Measurements from ENCODE around the gene GATA3.

Gene GATA3

DNA sequence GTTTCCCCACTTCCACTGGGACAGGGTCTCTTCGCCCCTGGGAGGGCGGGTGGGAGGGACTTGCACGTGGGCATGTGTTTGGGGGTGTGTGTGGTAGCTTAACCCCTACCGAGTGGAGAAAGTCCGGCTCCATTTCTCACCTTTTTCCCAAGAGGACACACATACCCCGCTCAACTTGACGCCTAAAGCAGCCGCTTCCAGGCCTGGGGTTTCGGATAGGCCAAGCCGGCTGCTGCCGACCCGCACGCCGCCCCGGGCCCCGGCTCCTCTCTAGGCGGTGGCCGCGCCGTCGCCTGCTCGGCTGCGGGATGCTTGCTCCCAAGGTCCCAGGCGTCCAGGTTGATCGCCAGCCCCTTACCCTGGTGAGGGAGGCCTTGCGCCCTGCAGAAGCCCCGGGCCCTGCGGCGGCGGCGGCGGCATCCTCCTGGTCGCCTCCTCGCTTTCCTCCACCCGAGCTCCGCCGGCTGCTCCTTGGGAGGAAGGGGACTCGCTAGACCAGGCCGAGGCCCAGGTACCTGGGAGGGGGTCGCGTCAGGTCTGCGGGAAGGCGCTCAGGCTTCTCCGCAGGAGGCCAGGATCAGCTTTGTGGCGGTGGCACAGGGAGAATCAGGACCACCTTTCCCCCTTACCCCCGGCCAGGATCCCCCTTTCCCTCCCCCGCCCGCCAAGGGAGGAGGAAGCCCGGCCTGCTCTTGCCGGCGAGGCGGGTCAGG, 3.2 kb upstream of the GATA3 start:
- DNase-seq (ENCODE audit: low read depth) = no peak

DNA sequence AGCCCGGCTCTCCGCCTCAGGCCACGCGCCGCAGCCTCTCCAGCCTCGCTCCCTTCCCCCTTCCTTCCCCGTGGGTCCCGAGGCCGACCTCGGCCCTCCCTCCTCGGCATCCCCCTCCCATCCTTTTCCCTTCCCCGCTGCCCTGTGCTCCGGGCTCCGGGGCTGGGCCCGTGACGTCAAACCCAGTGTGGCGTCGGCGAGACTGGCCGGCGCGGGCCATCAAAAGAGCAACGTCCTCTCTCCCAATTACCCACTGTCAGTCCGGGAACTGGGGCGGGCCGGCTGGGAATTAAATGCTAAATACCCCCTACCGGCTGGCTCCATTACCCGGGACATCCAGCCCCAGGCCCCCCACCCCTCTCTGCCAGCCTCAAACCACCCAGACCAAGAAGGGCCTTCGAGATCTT, 2.6 kb upstream of the GATA3 start:
- no peak for DNase-seq (ENCODE audit: low read depth)

DNA sequence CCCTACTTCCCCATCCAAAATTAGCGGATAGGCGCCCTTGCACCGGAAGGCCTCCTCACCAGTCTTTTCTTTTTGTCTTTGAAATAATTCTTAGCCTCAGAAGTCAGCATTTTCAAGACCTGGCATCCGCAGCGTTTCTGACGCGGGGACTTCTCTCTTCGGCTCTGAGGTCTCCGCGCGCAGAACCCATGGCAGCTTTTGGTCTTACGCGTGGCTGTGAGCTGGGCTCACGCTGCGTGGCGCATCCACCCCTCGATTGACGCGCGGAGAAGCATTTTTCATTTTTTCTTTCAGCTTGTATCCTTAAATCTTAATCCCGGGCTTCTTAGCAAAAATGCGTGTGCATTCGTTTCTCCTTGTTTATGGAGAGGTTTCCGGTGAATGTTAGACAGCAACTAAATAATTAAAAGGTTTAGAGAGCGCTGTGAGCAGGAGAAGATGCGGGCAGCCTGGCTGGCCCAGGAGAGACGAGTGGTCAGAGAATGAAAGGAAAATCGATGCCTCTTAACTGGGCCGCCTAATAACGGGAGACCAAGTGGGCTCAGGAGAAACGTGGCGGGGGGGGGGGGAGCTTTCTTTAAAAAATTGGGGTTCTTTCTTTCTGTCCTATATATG, 2.0 kb upstream of the GATA3 start:
- no peak for DNase-seq (ENCODE audit: low read depth)

DNA sequence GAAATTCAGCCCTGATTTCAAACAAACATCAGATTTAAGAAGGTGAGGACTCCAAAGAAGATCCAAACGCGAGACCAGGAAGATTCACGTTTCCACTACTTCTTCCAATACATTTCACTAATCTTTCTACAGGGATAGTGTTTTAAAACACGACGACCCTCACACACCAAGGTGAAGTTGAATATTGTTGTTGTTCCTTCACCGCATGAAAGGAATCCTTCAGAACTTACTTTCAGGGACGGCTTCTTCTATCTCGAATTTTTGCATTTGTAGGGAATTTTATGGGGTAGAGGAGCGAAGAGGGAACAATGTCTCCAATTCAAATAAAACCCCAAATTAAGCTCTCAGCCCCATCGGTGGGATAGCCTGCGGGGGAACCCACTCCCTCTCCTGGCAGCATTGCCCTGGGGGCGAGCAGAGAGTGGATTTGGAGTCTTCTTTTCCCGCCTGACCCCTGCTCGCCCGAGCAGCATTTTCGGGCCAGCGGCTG, 1.5 kb upstream of the GATA3 start:
- no peak for DNase-seq (ENCODE audit: low read depth)

DNA sequence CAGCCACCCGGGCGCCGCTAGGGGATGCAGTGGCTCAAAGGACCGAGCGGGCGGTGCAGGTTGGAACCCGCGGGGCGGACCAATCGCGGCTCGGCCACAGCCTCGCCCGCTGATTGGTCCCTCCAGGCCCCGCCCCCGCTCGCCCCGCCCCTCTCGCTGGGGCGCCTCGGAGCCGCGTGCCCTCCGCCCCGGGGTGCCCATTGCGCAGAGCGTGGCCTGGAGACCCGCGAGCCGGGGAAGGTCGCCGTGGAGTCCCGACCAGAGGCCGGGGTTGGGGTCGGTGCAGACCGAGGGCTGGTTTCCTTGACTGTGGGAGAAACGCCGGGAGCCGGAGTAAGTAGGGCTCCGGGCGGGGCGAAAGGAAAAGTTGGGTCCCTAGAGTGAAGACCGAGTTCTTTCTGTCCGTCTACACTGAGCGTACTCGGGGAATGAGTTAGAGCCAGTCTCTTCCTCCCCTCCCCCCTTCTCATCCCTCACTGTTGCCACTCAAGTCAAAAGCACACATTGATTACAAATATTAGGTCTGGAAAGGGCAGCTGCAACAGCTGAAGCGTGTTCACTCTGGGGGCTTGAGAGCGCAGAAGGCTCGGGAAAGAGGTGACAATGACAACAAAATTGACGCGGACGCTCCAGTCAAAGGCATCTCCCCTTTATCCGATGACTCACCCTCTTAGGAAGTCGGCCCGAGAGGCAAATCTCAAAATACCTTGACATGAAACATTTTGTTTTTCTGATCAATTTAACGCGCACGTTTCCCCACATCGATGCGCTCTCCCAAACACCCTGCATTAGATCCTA, 843 bp upstream of the GATA3 start:
- peak; percentile 92 for DNase-seq (ENCODE audit: low read depth)

DNA sequence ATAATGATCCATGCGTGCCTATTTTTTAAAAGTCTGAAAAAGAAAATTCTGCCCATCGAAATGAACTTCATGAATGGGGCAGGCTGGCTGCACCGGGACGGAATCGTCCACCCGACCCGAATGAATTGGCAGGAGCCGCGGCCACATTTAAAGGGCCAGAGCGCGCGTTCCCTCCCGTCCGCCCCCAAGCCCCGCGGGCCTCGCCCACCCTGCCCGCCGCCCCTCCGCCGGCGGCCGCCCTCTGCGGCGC, 319 bp upstream of the GATA3 start:
- no peak for DNase-seq (ENCODE audit: low read depth)

DNA sequence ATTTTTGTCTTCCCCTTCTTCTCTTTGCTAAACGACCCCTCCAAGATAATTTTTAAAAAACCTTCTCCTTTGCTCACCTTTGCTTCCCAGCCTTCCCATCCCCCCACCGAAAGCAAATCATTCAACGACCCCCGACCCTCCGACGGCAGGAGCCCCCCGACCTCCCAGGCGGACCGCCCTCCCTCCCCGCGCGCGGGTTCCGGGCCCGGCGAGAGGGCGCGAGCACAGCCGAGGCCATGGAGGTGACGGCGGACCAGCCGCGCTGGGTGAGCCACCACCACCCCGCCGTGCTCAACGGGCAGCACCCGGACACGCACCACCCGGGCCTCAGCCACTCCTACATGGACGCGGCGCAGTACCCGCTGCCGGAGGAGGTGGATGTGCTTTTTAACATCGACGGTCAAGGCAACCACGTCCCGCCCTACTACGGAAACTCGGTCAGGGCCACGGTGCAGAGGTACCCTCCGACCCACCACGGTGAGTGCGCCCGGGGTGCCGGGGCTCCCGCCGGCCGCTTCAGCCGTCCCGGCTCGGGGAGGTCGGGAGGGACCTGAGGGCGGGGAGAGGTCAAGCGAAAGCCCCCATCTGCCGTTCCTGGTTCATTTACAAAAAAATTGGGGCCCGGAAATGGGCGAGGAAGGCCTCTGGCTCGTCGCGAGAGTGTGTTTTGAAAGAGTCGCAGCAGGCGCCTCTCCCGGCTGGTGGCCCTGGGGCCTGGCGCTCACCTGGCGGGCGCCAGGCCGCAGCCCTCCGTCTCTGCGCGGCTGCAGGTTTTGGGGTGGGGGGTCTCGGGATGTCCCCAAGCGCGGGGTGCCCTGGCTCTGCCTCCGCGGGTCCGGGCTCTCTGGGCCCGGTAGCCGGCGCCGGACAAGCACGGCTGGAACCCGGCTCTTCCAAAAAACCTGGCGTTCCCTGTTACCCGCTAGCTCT, 1.2 kb downstream of the GATA3 start:
- no peak for DNase-seq (ENCODE audit: low read depth)

DNA sequence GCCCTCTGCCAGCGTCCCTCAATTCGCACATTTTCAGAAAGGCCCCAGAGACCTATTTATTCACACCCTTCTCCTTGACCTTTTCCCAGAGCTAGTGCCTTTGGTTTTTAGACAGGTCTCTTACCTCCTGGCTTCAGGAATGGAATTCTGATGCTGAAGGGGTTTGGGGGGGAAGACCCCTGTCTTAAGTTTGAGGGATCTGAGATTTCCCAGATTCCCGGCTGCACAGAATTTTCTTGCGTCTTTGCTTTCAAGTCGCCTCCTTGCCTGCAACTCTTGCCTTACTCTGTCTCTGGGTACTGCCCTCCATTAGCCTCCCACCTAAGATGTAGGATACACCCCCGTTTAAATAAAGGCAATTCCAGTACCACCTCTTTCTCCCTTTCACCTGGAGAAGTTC, 1.9 kb downstream of the GATA3 start:
- no peak for DNase-seq (ENCODE audit: low read depth)

DNA sequence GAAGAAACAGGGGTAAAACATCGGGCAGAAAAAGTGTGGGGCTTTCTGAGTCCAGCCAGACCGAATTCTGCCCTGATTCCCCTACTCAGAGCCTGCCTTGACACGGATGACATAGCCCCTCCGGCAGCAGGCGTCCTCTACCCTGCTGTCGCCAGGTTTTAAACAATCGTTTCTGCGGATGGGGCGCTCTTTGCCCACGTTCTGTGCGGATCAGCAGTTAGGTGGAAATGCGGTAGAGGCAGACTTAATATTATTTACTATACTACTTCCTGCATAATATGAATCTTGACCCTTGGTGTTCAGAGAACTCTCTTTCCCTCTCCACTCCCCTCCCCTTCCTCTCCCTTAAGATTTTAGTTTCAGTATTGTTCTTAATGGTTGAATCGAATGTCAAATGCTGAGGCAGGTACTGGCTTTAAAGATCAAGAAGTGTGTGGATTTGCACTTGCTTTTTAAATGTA, 2.4 kb downstream of the GATA3 start:
- no peak for DNase-seq (ENCODE audit: low read depth)

DNA sequence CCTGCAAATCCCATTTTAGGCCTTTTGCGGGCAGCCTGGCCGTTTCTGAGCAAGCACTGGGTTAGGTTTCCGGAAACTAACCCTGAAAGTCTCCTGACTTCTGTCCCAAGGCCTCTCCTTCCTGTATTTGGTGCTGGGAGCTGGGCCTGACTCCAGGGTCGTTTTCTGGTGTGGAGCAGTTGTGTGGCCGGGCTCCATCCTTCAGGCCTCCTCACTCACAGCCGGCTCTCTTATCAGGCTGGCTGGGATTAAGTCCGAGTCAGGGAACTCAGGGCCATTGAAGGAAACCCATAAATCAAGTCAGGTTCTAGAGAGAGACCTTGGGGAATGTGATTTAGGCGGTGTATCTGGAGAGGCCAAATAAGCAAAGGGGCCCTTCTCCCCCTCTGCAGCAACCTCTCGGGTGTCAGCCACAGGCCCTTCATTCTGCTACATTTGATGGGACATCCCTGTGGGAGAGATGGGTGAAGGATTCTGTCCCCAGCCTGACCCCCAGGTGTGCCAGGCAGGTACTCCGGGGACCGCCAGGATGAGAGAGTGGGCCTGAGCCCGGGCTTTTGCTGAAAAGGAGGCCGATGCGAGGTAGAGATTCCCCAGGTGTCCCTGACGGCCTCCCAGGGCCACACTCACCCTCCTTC, 3.3 kb downstream of the GATA3 start:
- DNase-seq (ENCODE audit: low read depth) = no peak

DNA sequence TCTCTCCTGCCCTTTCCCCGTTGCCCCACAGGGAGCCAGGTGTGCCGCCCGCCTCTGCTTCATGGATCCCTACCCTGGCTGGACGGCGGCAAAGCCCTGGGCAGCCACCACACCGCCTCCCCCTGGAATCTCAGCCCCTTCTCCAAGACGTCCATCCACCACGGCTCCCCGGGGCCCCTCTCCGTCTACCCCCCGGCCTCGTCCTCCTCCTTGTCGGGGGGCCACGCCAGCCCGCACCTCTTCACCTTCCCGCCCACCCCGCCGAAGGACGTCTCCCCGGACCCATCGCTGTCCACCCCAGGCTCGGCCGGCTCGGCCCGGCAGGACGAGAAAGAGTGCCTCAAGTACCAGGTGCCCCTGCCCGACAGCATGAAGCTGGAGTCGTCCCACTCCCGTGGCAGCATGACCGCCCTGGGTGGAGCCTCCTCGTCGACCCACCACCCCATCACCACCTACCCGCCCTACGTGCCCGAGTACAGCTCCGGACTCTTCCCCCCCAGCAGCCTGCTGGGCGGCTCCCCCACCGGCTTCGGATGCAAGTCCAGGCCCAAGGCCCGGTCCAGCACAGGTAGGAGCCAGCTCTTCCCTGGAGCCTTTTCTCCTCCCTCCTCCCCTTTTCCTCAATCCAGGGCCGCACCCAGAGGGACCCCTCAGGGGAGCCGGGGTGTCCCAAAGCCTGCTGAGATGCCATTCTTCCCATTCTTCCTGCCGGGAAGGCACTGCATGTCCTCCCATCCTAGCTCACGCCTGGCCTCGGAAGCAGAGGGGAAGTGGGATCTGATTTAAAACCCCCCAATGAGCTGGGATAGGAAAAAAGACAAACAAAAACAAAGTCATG, 4.0 kb downstream of the GATA3 start:
- DNase-seq (ENCODE audit: low read depth) = no peak

DNA sequence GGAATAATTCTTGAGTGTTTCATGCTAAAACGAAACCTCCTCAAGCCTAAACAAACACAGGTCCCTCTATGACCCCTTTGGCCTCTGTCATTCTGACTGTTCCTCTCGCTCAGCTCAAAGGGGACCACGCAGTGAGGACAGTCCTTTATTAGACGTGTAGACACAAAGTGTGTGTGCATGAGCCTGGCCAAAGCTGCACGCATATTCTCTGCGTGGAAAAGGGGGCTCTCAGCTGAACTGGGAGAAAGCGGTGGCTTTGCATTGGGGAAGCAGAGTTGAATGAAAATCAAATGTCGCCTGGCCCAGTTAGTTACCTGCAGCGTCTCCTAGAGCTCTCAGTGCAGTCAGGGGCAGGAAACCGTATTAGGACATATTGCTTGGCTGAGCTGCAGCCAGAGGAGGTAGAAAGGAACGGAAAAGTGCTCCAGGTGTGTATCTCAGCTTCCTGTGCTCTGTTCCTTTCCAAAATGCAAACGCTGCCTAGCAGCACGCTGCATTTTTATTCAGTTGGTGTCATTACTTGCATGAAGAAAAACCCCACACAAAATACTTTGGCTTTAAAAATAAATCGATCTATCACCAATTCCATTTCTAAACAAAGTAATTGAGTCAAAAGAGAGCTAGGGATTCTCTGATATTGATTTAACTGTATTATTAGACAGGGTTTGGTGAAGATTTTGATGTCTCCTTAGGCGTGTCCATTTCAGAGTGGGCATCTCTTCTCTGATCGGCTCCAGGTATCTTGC, 4.9 kb downstream of the GATA3 start:
- no peak for DNase-seq (ENCODE audit: low read depth)

DNA sequence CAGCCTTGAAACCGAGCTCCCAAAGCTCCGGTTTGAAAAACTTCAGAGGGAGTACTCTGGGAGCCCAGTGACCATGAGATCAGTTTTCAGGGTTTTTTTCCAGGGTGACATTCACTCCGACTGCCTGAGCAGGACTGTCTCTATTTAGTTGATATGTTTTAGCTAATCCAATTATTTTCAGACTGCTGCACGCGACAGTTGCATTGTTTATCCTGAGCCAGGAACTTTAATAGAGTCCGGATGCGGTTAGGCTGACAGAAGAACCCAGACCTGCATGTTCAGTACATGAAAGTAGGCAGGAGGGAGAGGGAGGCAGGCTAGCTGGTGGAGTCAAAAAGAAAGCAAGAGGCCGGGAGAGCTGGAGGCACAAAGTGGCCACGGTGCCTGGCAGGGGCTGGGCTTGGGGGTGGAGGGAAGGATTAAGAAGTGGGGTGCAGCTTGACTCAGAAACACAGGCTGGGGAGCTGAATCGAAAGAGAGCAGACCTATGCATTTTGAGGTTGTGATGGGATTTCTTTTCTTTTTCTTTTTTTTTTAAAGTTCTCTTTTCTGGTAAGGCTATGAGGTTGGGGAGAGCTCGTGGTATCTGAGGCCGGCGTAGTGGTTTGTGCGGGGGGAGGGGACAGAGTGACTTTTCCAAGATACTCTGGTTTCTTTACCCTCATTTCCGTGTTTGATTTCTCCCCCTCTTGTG, 5.7 kb downstream of the GATA3 start:
- DNase-seq (ENCODE audit: low read depth) = no peak

DNA sequence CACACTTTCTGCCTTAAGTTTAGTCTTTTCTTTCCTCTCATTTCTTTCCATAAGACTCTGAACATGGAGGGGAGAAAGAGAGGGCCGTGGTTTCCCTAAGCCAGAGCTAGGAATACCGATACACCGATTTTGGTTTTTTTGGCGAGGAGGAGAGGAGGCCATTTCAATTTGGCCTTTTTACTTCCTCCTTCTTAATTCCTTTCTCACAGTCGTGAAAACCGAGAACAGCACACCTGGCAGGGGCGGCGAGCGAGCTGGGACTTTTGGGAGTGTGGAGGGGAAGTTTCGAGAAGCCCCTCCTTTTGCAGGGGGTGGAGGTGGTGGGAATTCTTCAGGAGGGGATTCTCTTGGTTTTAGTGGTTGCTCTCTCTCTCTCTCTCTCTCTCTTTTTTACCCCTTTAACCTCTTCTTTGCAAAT, 6.2 kb downstream of the GATA3 start:
- no peak for DNase-seq (ENCODE audit: low read depth)

DNA sequence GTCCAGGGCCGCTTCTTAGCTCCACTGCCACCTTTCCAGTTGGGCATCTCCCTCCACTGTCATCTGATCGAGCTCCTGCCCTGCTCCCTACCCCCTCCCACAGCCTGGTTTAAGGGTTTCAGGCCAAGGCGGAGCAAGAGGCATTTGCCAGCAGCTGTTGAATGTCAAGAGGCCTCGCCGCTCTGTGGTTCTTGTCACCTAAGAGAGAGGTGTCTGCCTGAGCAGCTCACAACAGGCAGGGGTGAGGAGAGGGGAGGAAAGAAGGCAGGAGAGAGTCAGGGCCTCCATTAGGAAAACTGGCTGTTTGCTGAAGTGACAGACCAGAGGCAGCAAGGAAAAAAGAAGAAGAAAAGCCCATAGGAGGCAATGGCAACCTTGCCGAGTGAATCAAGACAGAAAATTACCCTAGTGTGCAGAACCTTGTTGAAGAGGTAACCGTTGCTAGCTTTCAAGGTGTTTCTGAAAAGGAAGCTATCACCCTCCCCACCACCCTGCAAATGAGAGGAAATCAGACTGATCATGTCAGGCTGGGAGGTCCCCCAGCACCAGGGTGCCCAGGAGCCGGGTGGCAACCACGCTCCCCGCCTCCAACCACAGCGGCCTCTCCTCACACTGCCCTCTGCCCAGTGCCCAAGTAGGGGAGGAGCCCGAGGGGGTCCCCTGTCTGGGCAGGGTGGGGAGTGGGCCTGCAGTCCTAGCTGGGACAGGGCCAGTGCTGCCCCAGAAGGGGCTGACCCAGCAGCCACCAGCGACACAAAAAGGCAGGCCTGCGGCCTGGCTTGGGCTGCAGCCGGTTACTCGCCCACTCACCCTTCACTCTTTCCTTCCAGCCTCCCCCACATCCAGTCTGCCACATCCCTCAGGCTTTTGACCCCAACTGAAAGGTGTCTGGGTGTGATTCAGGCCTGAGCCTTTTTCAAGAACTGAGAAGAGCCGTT, 7.1 kb downstream of the GATA3 start:
- DNase-seq (ENCODE audit: low read depth) = peak; percentile 49

DNA sequence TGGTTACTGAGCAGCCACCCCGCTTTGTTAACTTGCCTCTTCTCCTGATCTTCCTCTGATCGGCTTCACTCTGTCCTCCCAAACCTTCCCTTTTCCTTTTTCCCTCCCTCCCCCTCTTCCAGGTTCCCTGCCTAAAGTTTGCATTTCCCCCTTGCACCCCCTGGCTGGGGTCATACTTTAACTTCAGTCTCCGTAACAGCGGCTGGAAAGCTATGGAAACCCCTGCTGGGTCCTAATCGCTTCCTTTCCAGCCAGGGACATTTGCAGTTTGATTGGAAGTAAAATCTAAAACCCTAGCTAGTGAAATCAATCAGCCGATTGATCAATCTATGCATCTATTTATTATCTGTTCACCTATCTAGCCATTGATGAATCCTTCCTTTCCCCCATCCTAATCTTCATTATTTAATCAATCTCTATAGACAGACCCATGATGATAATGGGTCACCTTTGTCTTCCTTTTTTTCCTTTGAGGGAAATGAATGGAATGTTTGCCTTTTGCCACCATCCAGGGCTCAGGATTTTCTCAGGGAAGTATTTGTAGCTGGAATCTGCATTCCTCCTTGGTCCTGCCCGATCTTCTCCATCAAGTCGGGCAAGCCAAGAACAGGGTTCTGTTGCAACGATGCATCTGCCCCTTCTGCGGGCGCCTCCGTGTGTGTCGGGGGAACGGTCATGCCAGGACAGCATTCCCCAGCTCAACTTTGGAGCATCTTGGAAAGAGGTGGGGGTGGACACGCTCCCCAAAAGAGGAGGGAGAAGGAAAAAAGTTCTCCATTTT, 8.8 kb downstream of the GATA3 start:
- no peak for DNase-seq (ENCODE audit: low read depth)

DNA sequence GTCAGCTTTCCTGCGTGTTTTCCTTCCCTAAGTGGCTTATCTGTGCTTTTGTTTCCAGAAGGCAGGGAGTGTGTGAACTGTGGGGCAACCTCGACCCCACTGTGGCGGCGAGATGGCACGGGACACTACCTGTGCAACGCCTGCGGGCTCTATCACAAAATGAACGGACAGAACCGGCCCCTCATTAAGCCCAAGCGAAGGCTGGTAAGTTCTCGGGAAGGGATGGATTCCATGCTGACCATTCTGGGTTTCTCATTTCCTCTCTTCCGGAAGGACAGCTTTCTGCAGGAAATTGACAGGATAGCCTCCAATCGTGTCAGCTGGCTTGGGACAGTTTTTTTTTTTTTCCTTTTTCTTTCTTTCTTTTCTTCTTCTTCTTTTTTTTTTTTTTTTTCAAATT, 9.4 kb downstream of the GATA3 start:
- DNase-seq (ENCODE audit: low read depth) = no peak
